ENCODE data around the gene DAZL.

DNA sequence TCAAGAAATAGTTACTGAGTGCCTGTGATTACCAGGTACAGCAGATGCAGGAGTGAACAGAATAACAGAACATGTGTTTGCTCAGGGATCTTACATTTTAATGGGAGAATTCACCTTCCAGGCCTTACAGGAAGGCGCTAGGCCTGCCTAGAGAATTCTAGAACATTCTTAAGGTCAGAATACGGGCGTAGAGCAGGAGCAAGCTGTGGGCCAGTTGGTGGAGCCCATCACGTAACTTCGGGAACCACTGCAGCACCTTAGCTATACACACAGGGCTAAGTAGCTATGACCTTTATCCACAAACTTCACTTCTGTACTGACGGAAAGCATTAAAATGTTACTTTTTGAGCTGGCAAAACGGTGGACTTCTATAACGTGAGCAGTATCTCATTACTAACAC lies 743 bp upstream of the DAZL start:
- TF ChIP-seq POLR2A (IDR thresholded peaks at IDR 0.05), result no peak
- TF ChIP-seq CTCF (IDR thresholded peaks at IDR 0.05), result no peak
- TF ChIP-seq POLR2AphosphoS5 (IDR thresholded peaks at IDR 0.05; ENCODE audit: insufficient read depth in 1 of 2, low read depth in 1 of 2), result no peak
